CD8-positive, alpha-beta memory T cell (primary cell): ENCODE measurements around the gene DNAJC16. TPM values are rescaled to one million over a fixed set of nuclear protein-coding genes. Genes with fewer than 3 reads are reported as not detected.
A peak's percentile ranks its signal among the peaks of the same experiment; 100 is the strongest.
"Not testable (repeated sequence)": the region's sequence is repeated elsewhere in the genome, so short reads cannot be mapped to it uniquely, and the experiment has no call there.

ENCODE experiments used
- CTCF ChIA-PET: fragments of 350-600 bp; sonication (Branson Sonifier 250); formaldehyde crosslinking; loops from one replicate; lab custom pipeline; 2021; ENCODE audit warnings: antibody characterized with exemption; lab: Charles Lee
- POLR2A ChIA-PET: fragments of 350-600 bp; sonication (Branson Sonifier 250); formaldehyde crosslinking; loops from one replicate; lab custom pipeline; 2021; ENCODE audit warnings: antibody characterized with exemption; lab: Charles Lee
- DNase-seq, 5 donors: peaks; one replicate each; pipeline versions ENCODE4 v3.0.0 to v3.0.0-alpha.2; 2020 to 2022; ENCODE audit warnings: mixed read lengths in 1 of 5
- H3K27ac ChIP-seq: one replicate; pipeline ENCODE4 v1.7.0; 2013; ENCODE audit warnings: low read depth, mild to moderate bottlenecking, low read length, moderate library complexity
- H3K27me3 ChIP-seq: 2 replicates; pipeline ENCODE4 v1.7.0; 2013; ENCODE audit warnings: low read length, mild to moderate bottlenecking; ENCODE audit not compliant: insufficient read depth, poor library complexity, severe bottlenecking
- H3K36me3 ChIP-seq: 2 replicates; pipeline ENCODE4 v1.7.0; 2013; ENCODE audit warnings: mild to moderate bottlenecking, low read length, moderate library complexity; ENCODE audit not compliant: insufficient read depth
- H3K4me1 ChIP-seq: 2 replicates; pipeline ENCODE4 v1.7.0; 2013; ENCODE audit warnings: mild to moderate bottlenecking, low read length, moderate library complexity; ENCODE audit not compliant: insufficient read depth
- H3K4me3 ChIP-seq: 2 replicates; pipeline ENCODE4 v1.7.0; 2013; ENCODE audit warnings: mild to moderate bottlenecking, low read length
- H3K9me3 ChIP-seq: 2 replicates; pipeline ENCODE4 v1.7.0; 2013; ENCODE audit warnings: mild to moderate bottlenecking, low read length
- H3K27ac Mint-ChIP-seq, 8 donors: one replicate each; pipeline ENCODE4 v1.8.0; 2020 to 2021; ENCODE audit warnings: mixed read lengths in 8 of 8, mild to moderate bottlenecking in 6 of 8, inconsistent platforms in 3 of 8, moderate library complexity in 3 of 8
- H3K27me3 Mint-ChIP-seq, 2 donors: one replicate each; pipeline ENCODE4 v1.8.0; 2020 to 2021; ENCODE audit warnings: mixed read lengths in 2 of 2, mild to moderate bottlenecking in 1 of 2, moderate library complexity in 1 of 2
- H3K36me3 Mint-ChIP-seq, 3 donors: one replicate each; pipeline ENCODE4 v1.8.0; 2020 to 2021; ENCODE audit warnings: mixed read lengths in 3 of 3, inconsistent platforms in 1 of 3, mild to moderate bottlenecking in 1 of 3
- H3K4me1 Mint-ChIP-seq, 3 donors: one replicate each; pipeline ENCODE4 v1.8.0; 2020 to 2021; ENCODE audit warnings: mixed read lengths in 3 of 3, inconsistent platforms in 1 of 3, mild to moderate bottlenecking in 1 of 3
- H3K4me3 Mint-ChIP-seq, 7 donors: one replicate each; pipeline ENCODE4 v1.8.0; 2020 to 2021; ENCODE audit warnings: mixed read lengths in 7 of 7, mild to moderate bottlenecking in 6 of 7, moderate library complexity in 4 of 7, inconsistent platforms in 2 of 7
- H3K9me3 Mint-ChIP-seq, 5 donors: one replicate each; pipeline ENCODE4 v1.8.0; 2020 to 2022; ENCODE audit warnings: mixed read lengths in 5 of 5, mild to moderate bottlenecking in 3 of 5, moderate library complexity in 2 of 5, inconsistent platforms in 1 of 5
- polyA plus RNA-seq: library from polyadenylated mRNA; unstranded; fragments of 300-500 nt; fragmentation: Illumina TruSeq; gene quantifications from one replicate; pipeline ENCODE4 v1.2.3, GENCODE V29; 2021
- total RNA-seq, 2 experiments: library from RNA; stranded (reverse); gene quantifications; one replicate each; pipeline ENCODE4 v1.2.3, GENCODE V29; 2021

The DNAJC16 gene
- total and polyA plus RNA-seq, 3 experiments from 2014 or later: 9.1 to 22.0 (median 19.4) TPM

DNA sequence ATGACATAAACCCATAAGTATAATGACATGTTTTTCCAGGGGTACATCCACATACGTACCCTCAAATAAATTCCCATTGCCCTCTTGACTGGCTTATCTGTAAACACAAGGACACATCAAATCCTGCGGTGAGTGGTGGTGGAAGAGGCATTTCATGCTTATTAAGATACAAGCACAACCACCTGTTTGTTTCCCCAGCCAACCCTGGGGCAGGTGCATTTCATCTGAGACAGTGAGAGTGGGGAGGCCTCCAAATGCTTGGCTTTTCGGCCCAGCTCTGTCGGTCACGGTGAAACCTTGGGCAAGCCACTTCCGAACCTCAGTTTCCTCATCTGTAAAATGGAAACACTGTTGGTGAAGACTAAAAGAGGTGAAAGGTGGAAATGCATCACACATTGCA lies 42.2 kb upstream of the DNAJC16 start:
- POLR2A ChIA-PET, H3K27me3 ChIP-seq, H3K27ac ChIP-seq, H3K27me3 Mint-ChIP-seq, H3K36me3 ChIP-seq, H3K4me1 ChIP-seq, H3K9me3 ChIP-seq, DNase-seq, H3K9me3 Mint-ChIP-seq, H3K4me3 ChIP-seq, H3K4me1 Mint-ChIP-seq, H3K4me3 Mint-ChIP-seq, CTCF ChIA-PET: not testable (repeated sequence)
- H3K27ac Mint-ChIP-seq: peak overlapping the region in 1 of 8 donors; percentile 61
- peaks cover 6 to 26% (median 7%) of the 10 kb centered on the region in 3 donors for H3K36me3 Mint-ChIP-seq

GRCh38 chr1:15485636-15486035 lies 41.0 kb upstream of the DNAJC16 start:
- H3K36me3 ChIP-seq: no peaks in the 10 kb centered on the region
- no peak for DNase-seq
- Mint-ChIP-seq H3K36me3 (peaks cover 7 to 31% (median 9%) of the 10 kb centered on the region in 3 donors), H3K27me3 (no peaks in the 10 kb centered on the region), H3K4me3 (no peak overlapping the region), H3K4me1 (no peaks in the 10 kb centered on the region), H3K9me3 (peaks cover 0 to 2% (median 0%) of the 10 kb centered on the region in 5 donors), H3K27ac (peak overlapping the region in 1 of 8 donors; percentile 42)
- H3K27ac ChIP-seq: no peak overlapping the region
- H3K4me1 ChIP-seq: no peaks in the 10 kb centered on the region
- ChIA-PET POLR2A (no interaction called here), CTCF (no interaction called here)
- H3K27me3 ChIP-seq: no peaks in the 10 kb centered on the region
- H3K9me3 ChIP-seq: no peaks in the 10 kb centered on the region
- H3K4me3 ChIP-seq: no peak overlapping the region

- H3K9me3 Mint-ChIP-seq, POLR2A ChIA-PET, CTCF ChIA-PET, H3K4me3 Mint-ChIP-seq, H3K27me3 ChIP-seq, H3K9me3 ChIP-seq, DNase-seq, H3K36me3 ChIP-seq, H3K27ac Mint-ChIP-seq, H3K4me3 ChIP-seq, H3K27me3 Mint-ChIP-seq, H3K27ac ChIP-seq, H3K4me1 Mint-ChIP-seq, H3K4me1 ChIP-seq: not testable (repeated sequence)
- peaks cover 7 to 37% (median 12%) of the 10 kb centered on the region in 3 donors for H3K36me3 Mint-ChIP-seq
Observed at GRCh38 chr1:15486844-15487610, 39.6 kb upstream of the DNAJC16 start.

DNA sequence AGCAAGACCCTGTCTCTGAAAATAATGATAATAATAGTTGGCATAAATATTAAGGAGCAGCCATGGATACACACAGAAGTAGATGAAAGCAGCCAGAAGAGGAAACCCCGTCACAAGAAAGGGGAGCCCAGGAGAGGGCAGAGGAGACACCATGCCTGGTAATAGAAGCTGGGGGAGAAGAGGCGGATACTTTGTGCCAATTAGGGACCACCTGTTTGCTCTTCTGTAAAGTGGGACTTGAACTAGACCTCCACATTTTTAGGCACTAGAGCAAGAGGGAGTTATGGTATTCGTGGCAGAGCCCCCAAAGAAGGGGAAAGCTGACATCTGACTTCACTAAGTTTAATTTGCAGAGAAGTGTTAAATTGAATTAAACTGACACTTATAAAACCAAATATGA lies 38.3 kb upstream of the DNAJC16 start:
- Histone ChIP-seq H3K27me3 (no peaks in the 10 kb centered on the region), H3K36me3 (no peaks in the 10 kb centered on the region), H3K27ac (no peak overlapping the region), H3K9me3 (no peaks in the 10 kb centered on the region), H3K4me1 (no peaks in the 10 kb centered on the region), H3K4me3 (no peak overlapping the region)
- peaks cover 7 to 49% (median 13%) of the 10 kb centered on the region in 3 donors for H3K36me3 Mint-ChIP-seq
- no peaks in the 10 kb centered on the region for H3K4me1 Mint-ChIP-seq
- no peak overlapping the region for H3K4me3 Mint-ChIP-seq
- no peaks in the 10 kb centered on the region for H3K27me3 Mint-ChIP-seq
- ChIA-PET POLR2A (no interaction called here), CTCF (no interaction called here)
- no peak for DNase-seq
- peaks cover 0 to 2% (median 0%) of the 10 kb centered on the region in 5 donors for H3K9me3 Mint-ChIP-seq
- H3K27ac Mint-ChIP-seq: peak overlapping the region in 1 of 8 donors; percentile 32

DNA sequence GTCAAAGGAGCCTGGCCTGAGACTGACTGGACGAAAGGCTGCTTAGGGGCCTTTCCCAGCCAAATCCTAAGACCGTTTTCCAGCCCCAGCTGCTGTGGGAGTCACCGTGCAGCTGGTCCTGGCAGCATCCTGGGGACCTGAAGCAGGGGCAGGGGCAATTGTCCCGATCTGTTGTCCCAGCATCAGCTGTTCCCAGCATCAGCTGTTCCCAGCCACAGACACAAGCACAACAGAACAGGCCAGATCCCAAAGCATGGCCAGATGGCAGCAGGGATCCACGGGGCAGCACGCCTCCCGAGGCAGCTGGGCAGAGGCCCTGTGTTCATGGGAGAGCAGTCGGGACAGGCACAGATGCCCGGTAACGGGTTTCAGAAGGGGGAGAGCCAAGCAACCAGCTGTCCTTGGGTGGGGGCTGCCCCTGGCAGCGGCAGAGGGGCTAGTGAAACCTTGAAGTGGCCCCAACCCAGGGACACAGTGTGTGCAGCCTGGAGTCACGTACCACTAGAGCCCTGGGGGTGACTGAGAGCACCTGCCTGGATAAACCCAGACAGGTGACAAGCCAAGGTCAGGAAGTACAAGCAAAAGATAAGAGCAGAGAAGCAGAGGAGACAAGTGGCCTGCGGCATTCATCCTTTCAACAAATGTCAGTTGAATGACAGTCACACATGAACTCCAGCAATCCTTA lies 37.5 kb upstream of the DNAJC16 start:
- H3K4me3 ChIP-seq: no peak overlapping the region
- Mint-ChIP-seq H3K4me1 (no peaks in the 10 kb centered on the region), H3K36me3 (peaks cover 7 to 57% (median 16%) of the 10 kb centered on the region in 3 donors), H3K27ac (peak overlapping the region in 1 of 8 donors; percentile 60), H3K4me3 (no peak overlapping the region), H3K9me3 (peaks cover 0 to 2% (median 0%) of the 10 kb centered on the region in 5 donors), H3K27me3 (no peaks in the 10 kb centered on the region)
- H3K9me3 ChIP-seq: no peaks in the 10 kb centered on the region
- no peaks in the 10 kb centered on the region for H3K4me1 ChIP-seq
- ChIA-PET POLR2A (no interaction called here), CTCF (no interaction called here)
- no peaks in the 10 kb centered on the region for H3K36me3 ChIP-seq
- H3K27ac ChIP-seq: no peak overlapping the region
- H3K27me3 ChIP-seq: no peaks in the 10 kb centered on the region
- DNase-seq: no peak

DNA sequence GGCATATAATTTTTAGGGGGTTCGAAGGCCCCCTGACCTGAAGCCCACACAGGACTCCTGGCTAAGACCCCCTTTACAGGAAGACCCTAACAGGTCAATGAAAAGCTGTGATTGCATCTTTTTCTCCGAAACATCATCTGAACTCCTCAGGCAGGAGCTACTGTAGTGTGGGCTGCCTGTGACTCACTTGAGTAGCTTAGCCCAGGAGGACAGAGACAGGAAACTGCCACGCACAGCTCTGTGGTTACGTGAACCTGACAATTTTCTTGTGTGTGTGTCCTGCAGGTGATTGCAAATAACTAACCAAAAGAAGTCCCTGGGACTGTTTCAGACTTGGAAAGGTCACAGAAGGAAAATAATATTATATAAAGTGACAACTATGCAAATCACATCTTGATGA lies 35.6 kb upstream of the DNAJC16 start:
- H3K9me3 ChIP-seq, H3K4me3 ChIP-seq, H3K4me3 Mint-ChIP-seq, H3K27me3 Mint-ChIP-seq, POLR2A ChIA-PET, CTCF ChIA-PET, H3K27ac ChIP-seq, H3K36me3 ChIP-seq, H3K4me1 ChIP-seq, H3K27me3 ChIP-seq, H3K4me1 Mint-ChIP-seq, H3K9me3 Mint-ChIP-seq, DNase-seq: not testable (repeated sequence)
- peak overlapping the region in 1 of 8 donors; percentile 60 for H3K27ac Mint-ChIP-seq
- peaks cover 10 to 62% (median 22%) of the 10 kb centered on the region in 3 donors for H3K36me3 Mint-ChIP-seq

DNA sequence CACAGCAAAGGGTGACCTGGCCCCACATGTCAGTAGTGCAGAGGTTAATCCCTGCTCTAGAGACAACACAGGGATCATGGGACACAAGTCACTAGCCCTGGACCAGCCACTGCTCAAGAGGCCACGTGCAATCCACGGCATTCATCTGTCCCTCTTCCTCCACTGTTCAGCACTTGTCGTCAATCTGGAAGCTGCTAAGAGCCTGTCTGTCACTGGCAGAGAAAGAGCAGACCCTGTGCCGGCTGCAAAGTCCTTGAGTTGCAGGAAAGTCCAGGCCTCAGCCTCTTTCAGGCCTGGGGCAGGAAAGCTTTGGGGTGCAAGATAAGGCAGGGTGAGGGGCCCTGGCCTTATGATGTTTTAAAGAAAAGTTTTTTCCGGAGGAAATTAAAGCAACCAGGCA lies 34.1 kb upstream of the DNAJC16 start:
- H3K27ac Mint-ChIP-seq: no peak overlapping the region
- H3K36me3 ChIP-seq: no peaks in the 10 kb centered on the region
- H3K9me3 ChIP-seq: no peaks in the 10 kb centered on the region
- CTCF ChIA-PET: no interaction called here
- DNase-seq: no peak
- no peak overlapping the region for H3K27ac ChIP-seq
- POLR2A ChIA-PET: no interaction called here
- H3K4me1 Mint-ChIP-seq: no peaks in the 10 kb centered on the region
- H3K9me3 Mint-ChIP-seq: peaks cover 0 to 2% (median 0%) of the 10 kb centered on the region in 5 donors
- no peaks in the 10 kb centered on the region for H3K27me3 Mint-ChIP-seq
- H3K4me3 Mint-ChIP-seq: no peak overlapping the region
- no peaks in the 10 kb centered on the region for H3K27me3 ChIP-seq
- H3K4me1 ChIP-seq: no peaks in the 10 kb centered on the region
- H3K4me3 ChIP-seq: no peak overlapping the region
- H3K36me3 Mint-ChIP-seq: peaks cover 4 to 60% (median 26%) of the 10 kb centered on the region in 3 donors

GRCh38 chr1:15493869-15494390 lies 32.7 kb upstream of the DNAJC16 start:
- Histone ChIP-seq H3K27me3 (no peaks in the 10 kb centered on the region), H3K9me3 (no peaks in the 10 kb centered on the region), H3K4me1 (no peaks in the 10 kb centered on the region), H3K4me3 (no peak overlapping the region), H3K36me3 (no peaks in the 10 kb centered on the region), H3K27ac (no peak overlapping the region)
- DNase-seq: no peak
- ChIA-PET CTCF (no interaction called here), POLR2A (no interaction called here)
- H3K9me3 Mint-ChIP-seq: peaks cover 0 to 2% (median 0%) of the 10 kb centered on the region in 5 donors
- H3K36me3 Mint-ChIP-seq: peaks cover 4 to 62% (median 26%) of the 10 kb centered on the region in 3 donors
- H3K27ac Mint-ChIP-seq: no peak overlapping the region
- H3K4me3 Mint-ChIP-seq: no peak overlapping the region
- no peaks in the 10 kb centered on the region for H3K4me1 Mint-ChIP-seq
- H3K27me3 Mint-ChIP-seq: no peaks in the 10 kb centered on the region
